Measurements from ENCODE around the gene GIPC1.

Gene GIPC1

GRCh38 chr19:14494910-14495671 lies 836 bp downstream of the GIPC1 start:
- FAIRE-seq (no peak), DNase-seq (ENCODE audit: low spot score) (no peak)

DNA sequence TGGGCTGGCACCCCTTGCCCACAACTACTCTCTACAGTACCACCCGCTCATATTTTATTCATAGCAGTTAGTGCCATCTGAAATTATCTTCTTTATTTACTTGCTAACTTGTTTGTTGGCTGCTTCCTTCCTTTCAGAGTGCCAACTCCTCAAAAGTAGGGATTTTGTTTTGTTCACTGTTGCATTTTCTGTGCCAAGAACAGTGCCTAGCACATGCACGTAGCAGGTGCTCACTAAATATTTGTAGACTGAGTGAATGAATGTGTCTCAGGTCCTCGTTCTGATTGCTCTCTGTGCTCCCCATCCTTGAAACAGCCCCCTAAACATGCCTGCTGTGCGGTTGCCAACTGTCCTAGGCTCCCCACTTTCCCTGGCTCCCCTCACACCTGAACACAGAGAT lies 1.5 kb downstream of the GIPC1 start:
- FAIRE-seq, result no peak

GRCh38 chr19:14492756-14493337 lies 3.1 kb downstream of the GIPC1 start:
- DNase-seq (ENCODE audit: low spot score) (no peak), FAIRE-seq (no peak)

More for the DNA sequence above, 1.5 kb downstream of the GIPC1 start:
- no peak for DNase-seq (ENCODE audit: low spot score)

DNA sequence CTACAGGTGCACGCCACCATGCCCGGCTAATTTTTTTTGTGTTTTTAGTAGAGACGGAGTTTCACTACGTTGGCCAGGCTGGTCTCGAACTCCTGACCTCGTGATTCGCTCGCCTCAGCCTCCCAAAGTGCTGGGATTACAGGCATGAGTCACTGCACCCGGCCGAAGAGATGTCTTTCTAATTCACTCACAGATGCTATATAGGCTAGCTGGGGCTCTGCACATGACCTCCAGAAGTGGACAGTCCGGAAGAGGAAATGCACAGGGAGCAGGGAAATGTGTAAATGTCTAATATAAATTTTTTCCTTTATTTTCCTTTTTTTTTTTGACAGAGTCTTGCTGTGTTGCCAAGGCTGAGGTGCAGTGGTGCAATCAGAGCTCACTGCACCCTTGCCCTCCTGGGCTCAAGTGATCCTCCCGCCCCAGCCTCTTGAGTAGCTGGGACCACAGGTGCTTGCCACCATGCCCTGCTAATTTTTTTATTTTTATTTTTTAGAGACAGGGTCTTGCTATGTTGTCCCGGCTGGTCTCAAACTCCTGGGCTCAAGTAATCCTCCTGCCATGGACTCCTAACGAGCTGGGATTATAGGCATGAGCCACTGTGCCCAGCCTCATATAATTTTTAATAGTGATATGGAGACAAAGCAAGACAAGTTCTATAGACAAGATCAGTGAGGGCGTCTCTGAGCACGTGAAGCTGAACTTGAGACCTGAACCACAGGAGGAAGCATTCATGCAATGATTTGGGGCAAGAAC lies 8.4 kb downstream of the GIPC1 start:
- no peak for DNase-seq (ENCODE audit: low spot score)
- no peak for FAIRE-seq

- DNase-seq (ENCODE audit: low spot score) (no peak), FAIRE-seq (no peak)
Observed at GRCh38 chr19:14482172-14482941, 13.6 kb downstream of the GIPC1 start.

DNA sequence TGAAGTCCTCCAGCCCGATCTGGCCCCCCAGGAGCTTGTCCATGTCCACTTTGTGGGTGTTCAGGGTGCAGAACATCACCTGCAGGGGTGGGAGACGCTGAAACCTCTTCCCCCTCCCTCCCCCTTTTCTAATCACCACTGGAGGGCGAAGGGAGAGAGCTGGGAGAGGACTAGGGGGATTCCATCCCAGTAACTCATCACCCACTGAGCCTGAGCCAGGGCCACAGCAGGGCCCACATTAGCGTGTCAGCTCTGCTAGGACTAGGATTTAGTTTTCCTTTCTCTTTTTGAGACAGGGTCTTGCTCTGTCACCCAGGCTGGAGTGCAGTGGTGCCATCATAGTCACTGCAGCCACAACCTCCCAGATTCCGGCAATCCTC lies 15.2 kb downstream of the GIPC1 start:
- DNase-seq (ENCODE audit: low spot score) (peak; percentile 33), FAIRE-seq (no peak)

GRCh38 chr19:14479975-14480699 lies 15.8 kb downstream of the GIPC1 start:
- FAIRE-seq (no peak), DNase-seq (ENCODE audit: low spot score) (no peak)

DNA sequence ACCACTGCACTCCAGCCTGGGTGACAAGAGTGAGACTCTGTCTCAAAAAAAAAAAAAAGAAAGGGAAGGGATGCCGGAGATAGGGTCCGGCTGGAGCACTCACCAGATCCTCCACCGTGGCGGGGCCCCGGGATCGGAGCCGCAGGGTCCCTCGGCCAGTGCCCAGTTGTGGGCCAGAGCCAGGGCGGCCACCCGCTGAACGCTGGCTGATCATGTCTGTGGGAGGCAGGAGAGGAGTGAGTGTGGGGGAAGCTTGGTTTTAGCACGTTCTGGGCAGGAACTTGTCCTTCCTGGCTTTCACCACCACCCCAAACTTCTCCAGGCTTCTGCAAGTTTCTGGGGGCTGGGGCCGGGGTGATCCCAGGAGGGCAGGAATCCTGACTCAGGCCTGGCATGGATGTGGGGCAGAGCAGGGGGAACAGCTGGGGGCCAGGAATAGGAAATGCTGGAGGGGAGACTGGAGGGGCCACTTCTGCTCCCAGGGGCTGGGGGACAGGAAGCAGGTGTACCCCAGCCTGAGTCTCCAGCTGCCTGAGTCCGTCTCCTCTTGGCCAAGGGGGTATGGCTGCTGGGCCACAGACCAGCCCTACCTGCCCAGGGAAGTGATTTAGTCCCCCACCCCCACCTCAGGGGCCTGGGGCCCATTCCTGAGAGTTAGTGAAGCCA lies 16.5 kb downstream of the GIPC1 start:
- no peak for FAIRE-seq
- no peak for DNase-seq (ENCODE audit: low spot score)

DNA sequence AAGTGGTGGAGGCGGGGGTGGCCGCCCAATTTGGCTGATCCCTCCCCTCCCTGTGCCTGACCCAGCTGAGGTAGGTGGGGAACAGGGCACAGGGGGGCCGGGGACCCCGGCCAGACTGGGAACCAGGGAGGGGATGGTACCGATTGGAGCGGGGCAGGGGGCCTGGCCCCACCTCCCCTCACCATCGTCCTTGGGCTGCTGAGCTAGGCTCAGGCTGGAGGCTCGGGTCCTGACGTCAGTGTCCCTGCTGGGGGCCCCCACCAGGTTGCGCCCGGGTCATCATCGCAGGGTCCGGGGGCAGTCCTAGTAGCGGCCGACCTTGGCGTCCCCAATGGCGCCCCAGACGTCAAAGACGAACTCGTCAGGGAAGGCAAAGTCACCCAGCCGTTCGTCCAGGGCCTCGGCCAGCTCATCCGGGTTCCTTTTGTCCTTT lies 17.8 kb downstream of the GIPC1 start:
- no peak for FAIRE-seq

GRCh38 chr19:14477418-14478112 lies 18.4 kb downstream of the GIPC1 start:
- no peak for FAIRE-seq
- no peak for DNase-seq (ENCODE audit: low spot score)

More for the DNA sequence above, 17.8 kb downstream of the GIPC1 start:
- DNase-seq (ENCODE audit: low spot score), result no peak

DNA sequence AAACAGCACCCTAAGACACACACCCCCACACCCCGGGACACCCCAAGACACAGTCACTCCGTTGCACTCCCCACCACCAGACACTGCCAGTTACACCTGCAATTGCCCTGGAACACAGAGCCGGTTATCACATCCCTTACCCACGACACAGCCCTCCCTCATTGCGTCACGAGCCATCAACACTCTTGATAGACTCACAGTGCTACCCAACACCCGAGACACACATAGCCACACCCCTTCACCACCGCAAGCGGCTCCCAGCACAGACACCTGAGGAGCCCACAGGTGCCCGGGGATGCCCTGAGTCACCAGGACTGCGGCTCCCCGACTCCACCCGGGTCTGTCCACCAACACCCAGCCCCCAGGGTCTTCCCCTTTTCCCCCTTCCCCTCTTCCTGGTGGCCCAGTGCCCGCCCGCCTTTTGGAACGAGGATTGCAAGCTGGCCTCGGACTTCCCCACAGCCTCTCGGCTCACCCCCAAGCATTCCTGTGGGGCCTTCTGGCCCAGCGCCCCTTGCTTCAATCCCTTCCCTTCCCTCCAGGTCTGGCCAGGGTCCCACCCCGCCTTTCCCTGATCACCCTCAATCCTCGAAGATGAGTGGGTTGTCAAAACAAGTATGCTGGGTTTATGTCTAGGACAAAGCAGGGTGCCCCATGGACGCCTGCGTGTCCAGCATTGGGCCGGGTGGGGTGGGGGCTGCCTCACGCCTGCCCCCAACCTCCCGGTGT lies 19.1 kb downstream of the GIPC1 start:
- no peak for DNase-seq (ENCODE audit: low spot score)
- FAIRE-seq, result no peak

- no peak for DNase-seq (ENCODE audit: low spot score)
- FAIRE-seq, result no peak
Observed at GRCh38 chr19:14476327-14476672, 19.6 kb downstream of the GIPC1 start.

GRCh38 chr19:14475251-14476073 lies 20.5 kb downstream of the GIPC1 start, which contains the start of gene PTGER1:
Gene PTGER1, minus strand, starts transcription at chr19:14475354. Its CDS starts 1,034 bp downstream, at chr19:14474320.
- DNase-seq (ENCODE audit: low spot score) (peak; percentile 60), FAIRE-seq (no peak)

GRCh38 chr19:14474827-14475226 lies 21.1 kb downstream of the GIPC1 start:
- FAIRE-seq, result no peak
- DNase-seq (ENCODE audit: low spot score), result no peak

DNA sequence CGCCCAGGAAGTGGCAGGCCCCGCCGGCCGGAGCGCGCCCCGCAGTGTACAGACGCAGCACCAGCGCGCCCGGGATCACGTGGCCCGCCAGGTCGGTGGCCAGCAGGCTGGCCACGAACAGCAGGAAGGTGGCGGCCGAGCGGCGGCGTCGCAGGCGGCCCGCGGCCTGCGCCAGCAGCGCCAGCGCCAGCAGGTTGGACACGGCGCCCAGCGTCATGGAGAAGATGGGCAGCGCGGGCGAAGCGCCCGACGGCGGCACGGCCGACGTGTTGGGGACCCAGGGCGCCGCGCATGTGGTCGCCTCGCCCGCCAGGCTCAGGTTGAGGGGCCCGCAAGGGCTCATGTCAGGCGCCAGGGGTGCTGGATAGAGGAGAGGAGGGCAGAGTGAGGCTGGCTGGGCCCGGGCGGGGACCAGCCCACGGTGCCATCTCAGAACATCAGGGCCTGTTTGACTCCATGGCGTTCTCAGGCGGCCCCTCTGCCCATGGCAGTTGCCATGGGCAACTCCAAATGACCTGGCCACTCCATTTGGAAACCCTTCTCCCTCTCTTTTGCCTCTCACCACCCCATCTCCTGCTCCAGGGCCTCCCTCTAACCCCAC lies 21.8 kb downstream of the GIPC1 start:
- DNase-seq (ENCODE audit: low spot score) (no peak), FAIRE-seq (no peak)

- FAIRE-seq (no peak), DNase-seq (ENCODE audit: low spot score) (no peak)
Observed at GRCh38 chr19:14473073-14473977, 22.6 kb downstream of the GIPC1 start.

All from RCC 7860 (cell line).